ENCODE results near the gene VPS33B.
A peak's percentile ranks its signal among the peaks of the same experiment; 100 is the strongest.

The VPS33B gene

DNA sequence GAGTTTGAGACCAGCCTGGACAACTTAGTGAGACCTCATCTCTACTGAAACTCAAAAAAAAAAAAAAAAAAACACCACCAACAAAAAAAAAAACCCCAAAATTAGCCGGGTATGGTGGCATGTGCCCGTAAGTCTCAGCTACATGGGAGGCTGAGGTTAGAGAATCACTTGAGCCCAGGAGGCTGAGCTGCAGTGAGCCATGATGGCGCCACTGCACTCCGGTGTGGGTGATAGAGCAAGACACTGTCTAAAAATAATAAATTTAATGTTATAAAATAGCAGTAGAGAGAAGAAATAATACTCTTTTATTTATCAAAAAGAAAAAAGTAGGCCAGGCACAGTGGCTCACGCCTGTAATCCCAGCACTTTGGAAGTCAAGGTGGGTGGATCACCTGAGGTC lies 50.3 kb downstream of the VPS33B start:
- DNase-seq: no peak

DNA sequence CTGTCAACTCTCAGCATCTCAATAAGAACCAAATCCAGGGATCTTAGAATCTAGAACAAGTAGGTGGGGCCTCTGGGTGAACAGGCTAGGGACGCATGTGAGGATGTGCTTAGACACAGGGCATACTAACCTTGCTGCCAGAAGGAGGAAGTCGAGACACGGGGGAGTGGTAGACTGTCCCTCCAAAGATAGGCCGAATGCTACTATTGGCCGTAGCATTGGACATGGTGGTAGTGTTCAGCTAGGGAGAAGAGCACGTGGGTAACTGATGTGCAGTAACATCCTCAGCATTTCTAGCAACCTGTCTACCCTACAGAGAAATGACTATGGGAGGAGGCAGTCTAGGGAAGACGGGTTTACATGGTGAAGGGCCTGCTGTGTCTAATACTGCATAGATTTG lies 52.1 kb downstream of the VPS33B start:
- DNase-seq: no peak

DNA sequence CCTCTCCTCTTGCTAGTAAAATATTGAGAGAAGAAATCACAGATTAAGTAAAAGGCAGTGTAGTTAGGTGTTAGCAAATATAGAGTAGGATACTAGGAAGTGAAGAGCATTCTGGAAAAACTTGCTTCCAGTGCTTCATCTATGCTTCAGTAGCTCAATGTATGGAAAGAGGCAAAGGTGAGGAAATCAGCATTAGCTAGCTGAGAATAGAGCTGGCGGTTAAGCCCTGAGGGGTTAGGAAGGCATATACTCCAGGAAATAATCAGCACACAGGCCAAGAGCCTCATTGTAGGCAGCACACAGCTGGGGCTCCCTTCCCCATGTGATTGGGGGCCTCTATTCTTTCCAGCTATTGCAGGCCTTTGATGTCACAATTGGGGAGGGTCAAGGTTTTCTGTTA lies 54.0 kb downstream of the VPS33B start:
- DNase-seq: no peak

DNA sequence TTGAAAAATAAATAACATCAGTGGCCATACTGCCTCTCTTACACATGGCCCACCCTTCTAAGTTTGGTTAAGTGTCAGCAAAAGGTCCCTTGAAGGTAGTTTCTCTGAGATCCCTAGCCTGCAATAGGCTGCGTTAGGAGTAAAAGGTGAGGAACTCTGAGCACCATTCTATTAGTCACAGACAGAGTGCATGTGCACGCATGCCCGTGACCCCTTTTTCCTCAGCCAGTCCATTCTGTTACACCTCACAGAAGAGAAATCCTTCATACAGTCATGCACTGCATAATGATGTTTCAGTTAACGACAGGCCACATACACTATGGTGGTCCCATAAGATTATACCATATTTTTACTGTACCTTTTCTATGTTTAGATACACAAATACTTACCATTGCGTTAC lies 55.2 kb downstream of the VPS33B start:
- no peak for DNase-seq

DNA sequence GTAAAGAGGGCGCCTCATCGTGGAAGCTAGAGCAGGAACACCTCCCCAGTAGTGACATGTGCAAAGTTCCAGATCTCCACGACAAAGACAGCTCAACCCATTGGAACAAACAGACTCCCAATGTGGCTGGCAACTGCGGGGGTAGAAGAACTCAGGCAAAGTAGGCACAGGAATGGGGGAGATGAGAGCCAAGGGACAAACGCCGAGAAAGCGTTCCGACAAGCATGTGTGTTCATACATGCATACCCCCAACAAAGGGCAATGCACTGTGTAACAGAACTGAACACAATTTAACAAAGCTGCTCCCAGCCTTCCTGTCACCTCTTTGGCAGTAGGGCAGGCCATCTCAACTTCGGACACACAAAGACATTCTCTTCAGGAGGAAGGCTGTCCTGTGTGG lies 56.1 kb downstream of the VPS33B start:
- no peak for DNase-seq

DNA sequence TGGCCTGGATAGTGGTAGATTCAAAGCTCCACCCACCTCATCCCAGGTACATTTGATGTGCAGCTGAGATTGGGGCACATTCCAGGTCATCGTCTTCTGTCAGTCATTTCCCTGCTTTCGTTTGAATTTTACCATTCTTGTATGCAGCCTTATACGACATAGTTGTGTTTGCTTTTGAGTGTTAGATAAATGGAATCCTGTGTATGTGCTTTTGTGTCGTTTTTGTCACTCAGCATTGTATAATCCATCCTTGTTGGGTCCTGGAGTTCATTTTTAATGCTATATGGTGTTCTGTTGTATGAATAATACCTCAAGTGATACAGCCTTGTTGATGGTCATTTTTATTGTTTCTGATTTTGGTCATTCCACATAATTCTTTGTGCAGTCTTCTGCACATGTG lies 60.4 kb downstream of the VPS33B start:
- no peak for DNase-seq

DNA sequence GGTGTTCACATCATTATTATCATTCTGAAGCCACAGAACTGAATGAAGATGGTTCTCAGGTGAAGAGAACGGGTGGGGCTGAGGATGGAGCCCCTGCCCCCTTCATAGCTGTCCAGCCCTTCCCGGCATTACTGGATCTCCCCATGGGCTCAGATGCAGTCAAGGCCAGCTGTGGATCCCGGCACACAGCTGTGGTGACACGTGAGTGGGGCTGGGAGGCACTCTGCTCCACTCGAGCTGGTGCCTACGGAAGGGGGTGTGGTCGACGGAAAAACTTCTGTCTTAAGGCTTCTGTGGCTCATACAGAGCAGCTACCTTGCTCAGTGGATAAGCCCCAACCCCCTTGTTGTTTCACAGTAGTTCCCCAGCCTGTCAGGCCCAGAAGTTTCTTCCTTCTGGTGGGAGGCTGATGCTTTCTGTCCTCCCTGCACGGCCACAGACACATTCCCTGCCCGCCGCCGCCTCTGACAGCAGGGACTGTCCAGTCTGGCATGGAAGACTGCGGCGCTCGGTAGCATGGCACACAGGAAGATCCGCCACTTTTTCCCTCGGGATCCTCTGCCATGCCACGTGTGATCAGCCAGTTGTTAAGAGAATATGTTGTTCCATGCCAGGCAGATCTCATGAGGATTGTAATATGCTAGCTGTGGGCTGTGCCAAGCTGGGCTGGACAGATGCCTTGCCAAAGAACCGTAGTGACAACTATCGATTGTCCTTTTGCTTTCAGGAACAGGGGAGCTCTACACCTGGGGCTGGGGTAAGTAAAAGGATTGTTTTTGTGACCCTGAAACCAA lies 61.9 kb downstream of the VPS33B start:
- DNase-seq: no peak

DNA sequence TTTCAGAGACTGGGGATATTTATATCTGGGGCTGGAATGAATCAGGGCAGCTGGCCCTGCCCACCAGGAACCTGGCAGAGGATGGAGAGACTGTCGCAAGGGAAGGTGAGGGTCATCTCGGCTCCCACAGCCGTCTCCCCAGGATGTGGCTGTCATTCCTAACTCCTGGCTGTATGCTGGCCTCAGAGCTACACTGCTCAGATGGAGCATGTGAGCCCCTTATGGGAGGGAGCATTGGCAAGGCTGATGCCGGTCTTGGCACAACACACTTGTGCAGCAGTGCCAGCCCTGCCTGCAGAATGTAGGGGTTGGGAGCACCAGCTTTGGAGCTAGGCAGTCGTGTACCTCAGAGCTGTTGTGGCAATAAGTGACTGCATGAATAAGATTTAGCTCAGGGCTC lies 62.5 kb downstream of the VPS33B start:
- peak; percentile 27 to 67 for DNase-seq

DNA sequence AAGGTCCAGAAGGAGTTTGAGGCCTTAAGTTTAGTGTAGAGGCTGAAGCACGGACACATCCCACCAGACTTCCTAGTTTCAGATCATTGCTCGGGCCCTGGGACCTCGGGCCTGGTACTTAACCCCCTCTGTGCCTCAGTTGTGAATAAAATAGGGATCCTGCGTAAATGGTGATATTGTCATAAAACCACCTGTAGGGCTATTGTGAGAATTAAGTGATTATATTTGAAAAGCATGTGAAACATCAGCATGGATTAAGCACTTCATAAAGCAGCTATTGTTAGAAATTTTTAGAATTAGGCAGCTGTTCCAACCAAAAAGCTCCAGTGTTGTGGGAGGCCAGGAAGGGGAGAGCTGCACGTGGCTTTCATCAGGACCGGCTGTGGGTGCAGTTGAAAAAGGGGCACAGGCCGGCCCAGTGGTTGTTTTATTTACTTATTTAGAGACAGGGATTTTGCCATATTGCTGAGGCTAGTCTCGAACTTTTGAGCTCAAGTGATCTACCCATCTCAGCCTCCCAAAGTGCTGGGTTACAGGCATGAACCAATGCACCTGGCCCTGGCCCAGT lies 63.3 kb downstream of the VPS33B start:
- DNase-seq: no peak

DNA sequence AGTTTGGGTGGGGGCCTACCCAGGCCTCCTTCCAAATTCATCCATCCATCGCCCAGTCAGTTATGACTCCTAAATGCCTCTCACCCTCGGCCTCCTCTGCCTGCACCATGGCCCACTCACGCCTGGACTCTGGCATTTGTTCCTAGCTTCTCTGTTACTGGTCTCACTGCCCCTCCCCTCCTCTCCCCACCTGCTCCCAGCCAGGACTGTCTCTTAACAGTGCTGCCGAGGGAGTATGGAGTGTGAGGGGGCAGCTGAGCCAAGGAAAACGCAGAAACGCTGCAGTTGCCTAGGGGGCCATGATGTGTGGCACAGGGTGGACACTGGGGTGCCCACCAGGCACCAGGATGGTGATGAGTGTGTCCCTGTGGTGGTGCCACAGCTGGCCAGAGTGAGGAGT lies 64.6 kb downstream of the VPS33B start:
- DNase-seq: no peak

DNA sequence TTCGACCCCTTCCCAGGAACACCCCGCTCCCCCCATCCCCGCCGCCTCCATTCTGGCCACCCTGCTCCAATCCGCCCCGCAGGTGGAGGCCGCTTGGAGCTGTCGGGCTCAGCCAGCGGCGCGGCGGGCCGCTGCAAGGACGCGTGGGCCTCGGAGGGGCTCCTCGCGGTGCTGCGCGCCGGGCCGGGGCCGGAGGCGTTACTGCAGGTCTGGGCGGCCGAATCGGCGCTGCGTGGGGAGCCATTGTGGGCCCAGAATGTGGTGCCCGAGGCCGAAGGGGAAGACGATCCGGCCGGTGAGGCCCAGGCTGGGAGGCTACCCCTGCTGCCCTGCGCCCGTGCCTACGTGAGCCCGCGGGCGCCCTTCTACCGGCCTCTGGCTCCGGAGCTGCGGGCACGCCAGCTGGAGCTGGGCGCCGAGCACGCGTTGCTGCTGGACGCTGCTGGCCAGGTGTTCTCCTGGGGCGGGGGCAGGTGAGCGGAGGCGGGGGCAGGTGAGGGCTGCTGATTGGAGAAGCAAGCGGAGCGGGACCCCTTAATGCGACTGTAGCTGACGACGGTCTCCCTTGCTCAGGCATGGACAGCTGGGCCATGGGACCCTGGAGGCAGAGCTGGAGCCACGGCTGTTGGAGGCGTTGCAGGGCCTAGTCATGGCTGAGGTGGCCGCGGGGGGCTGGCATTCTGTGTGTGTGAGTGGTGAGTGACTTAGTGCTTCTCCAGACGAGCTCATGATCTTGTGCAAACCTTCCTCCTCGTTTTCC lies 65.2 kb downstream of the VPS33B start:
- no peak for DNase-seq

DNA sequence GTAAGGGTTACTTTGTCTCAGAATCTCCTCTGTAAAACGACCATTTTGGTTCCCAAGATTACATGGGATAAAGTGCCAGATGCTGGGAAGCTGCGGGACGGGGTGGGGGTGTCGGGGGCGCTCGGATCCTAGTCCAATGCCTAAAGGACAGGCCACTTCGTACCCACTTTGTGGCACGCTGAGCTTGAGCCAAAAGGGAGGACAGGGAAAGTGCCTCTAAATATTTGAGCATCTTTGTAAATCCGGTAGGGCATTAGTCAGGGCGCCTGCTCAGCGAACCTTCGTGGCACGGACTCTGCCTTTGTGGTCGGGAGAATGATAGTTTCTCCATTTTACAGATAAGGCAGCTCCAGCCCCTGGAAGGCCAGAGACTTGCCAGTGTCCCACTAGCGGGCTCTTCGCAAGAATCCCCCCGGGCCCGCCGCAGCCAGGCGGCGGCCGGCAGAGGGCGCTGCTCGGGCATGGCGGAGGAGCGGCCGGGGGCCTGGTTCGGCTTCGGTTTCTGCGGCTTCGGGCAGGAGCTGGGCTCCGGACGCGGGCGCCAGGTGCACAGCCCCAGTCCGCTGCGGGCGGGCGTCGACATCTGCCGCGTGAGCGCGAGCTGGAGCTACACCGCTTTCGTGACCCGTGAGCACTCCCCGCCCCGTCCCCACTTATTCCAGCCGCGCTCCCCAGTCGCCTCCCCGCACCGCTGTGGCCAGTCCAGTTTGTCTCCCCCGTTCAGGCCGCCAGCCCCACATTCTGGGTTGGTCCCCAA lies 65.9 kb downstream of the VPS33B start:
- no peak for DNase-seq

DNA sequence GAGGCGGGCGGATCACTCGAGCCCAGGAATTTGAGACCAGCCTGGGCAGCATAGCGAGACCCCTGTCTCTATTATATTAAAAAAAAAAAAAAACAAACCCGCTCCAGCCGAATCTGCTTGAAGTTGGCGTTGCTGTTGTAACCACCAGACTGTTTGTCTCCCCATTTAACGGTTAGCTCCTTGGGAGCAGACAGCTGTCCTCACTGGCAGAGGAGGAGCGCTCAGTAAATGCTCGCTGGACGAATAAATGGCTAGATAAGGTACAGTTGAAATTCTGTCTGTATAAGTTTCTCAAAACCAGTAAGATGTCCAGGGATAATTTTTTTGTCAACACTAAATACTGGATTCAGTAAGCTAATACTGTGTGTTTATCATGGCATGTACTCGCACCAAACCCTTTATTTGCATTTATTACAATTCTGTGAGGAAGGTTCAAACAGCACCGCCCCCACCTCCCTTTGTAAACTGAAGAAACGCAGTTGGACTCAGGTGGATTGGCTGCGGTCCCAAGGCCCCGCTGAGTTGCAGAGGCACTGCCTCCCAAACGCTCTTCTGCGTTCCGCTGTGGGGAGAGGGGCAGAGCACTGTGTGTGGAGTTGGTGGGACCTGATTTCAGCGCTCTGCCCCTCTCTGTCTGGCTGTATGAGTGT lies 66.6 kb downstream of the VPS33B start:
- no peak for DNase-seq

DNA sequence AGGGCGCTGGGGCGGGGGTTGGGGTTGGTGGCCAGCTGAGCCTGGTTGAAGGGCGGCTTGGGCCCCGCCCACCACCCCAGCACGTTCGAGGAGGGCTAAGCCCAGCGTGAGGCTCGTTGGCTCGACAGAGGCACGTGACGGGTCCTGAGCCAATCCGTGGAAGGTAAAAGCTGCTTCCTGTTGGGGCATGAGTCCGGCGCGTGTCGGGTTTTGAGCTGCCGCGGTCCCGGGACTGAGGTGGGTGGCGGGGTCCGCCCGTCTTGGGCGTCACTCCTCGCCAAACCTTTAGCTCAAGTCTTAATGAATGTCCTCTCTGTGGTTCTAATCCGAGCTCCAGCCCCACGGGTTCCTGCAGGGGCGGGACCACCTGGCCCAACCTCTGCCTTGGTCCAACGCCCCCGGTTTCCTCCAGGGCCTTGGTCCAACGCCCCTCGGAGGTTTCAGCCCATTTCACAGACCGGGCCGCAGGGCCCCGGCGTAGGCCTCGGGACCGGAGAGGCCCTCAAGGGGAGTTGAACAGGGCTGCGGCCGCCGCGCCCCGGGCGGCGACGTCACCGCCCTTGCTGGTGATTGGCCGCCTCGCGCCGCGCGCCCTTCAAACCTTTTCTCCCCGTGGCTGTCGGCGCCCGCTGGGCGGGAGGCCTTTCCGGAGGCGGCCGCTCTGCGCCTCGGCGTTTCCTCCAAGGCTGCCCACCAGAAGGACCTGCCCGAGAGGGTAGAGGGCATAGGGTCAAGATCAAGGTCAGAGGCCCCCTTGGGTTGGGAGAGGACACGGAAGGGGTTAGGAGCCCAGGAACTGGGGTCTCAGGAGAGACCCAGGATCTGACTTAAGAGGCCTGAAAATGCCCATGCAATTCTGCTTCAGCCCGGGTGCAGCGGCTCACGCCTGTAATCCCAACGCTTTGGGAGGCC lies 67.4 kb downstream of the VPS33B start, which contains the start of gene RCCD1:
Gene RCCD1, plus strand, starts transcription at position 173 of the 912 bp plus-strand sequence. CDS start 1,851 bp downstream, outside the sequence.
- peak; percentile 11 to 65 for DNase-seq

DNA sequence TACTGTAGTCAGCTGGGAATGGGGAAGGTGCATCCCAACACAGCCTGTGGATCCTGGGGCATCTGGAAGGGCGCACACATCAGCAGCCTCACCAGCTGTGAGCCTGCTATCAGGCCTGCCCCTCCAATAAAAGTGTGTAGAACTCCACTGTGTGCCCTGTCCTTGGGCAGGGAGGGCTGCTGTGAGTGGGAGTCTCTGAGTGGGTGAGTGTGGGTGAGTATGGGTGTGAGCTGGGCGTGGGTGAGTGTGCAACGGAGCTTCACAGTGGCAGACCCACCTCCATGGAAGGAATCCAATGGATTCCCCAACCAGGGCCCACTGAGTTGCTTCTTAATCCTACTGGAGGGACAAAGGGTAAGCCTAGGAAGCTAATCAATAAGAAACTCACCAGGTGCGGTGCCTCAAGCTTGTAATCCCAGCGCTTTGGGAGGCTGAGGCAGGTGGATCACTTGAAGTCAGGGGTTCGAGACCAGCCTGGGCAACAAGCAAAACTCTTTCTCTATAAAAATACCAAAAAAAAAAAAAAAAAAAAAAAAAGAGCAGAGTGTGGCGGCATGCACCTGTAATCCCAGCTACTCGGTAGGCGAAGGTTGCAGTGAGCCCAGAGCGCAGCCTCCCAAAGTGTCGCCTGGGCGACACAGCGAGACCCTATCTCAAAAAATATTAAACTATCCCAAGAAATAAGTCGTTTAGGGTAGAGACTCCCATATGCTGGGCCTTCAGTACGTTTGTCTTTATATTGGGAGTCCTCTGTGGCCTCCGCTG lies 68.3 kb downstream of the VPS33B start:
- DNase-seq: no peak

DNA sequence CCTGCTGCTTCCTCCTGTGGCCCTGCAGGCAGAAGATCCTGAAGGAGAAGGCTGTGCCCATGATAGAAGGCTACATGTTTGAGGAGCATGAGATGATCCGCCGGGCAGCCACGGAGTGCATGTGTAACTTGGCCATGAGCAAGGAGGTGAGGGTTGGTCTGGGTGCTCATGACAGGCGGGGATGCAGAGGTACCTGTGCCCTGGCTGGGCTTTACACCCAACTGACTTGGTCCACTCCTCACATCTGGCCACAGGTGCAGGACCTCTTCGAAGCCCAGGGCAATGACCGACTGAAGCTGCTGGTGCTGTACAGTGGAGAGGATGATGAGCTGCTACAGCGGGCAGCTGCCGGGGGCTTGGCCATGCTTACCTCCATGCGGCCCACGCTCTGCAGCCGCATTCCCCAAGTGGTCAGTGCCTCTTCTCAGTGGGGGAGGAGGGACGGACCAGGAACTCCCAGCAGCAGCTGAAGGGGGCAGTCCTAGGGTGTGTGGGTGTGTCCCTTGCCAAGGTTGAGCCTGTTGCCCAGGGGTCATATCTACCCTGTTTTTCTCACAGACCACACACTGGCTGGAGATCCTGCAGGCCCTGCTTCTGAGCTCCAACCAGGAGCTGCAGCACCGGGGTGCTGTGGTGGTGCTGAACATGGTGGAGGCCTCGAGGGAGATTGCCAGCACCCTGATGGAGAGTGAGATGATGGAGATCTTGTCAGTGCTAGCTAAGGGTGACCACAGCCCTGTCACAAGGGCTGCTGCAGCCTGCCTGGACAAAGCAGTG lies 69.3 kb downstream of the VPS33B start:
- no peak for DNase-seq

DNA sequence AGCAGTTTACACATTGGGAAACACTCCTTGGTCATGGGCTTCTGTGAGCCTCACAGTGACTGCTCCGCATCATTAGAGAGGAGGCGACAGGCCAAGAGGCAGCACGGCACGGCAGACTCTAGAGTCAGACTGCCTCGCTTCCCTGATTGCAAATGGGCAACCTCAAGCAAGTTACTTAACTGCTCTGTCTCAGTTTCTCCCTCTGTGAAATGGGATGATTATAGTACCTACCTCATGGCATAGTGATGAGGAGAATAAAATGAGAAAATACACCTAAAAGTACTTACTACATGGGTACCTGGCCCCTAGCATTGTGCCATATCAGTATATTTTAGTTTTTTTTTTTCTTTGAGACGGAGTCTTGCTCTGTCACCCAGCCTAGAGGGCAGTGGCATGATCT lies 71.7 kb downstream of the VPS33B start:
- no peak for DNase-seq

DNA sequence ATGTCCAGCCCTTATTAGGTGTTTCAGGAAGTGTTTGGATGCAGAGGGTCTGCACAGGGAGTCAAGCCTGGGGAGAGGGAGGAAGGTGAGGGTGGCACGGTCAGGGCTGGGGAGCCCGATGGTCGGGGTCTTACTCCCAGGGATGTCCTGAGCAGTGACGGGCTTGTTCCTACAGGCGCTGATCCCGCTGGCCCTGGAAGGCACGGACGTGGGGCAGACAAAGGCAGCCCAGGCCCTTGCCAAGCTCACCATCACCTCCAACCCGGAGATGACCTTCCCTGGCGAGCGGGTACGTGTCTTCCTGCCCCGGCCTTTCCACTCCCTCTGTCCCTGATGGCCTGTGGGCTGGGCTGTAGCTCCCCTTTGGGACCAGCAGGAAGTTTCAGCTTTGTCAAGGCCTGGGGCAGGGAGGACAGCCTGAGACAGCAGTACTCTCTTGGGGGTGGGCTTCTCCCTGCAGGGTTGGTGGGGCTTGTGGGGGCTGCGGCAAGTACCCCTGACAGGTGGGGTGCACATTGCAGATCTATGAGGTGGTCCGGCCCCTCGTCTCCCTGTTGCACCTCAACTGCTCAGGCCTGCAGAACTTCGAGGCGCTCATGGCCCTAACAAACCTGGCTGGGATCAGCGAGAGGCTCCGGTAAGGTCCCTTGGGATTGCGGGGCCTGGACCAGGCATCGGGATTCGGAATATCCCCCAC lies 72.3 kb downstream of the VPS33B start:
- DNase-seq: no peak

Measured in cerebellar nuclear complex (tissue), 1 donor.